Measurements from ENCODE around the gene MTMR2.

Gene MTMR2

GRCh38 chr11:95944623-95945022 lies 20.7 kb upstream of the MTMR2 start:
- DNase-seq, result no peak
- H3K4me3 ChIP-seq (ENCODE audit: control insufficient read depth in 1 of 7, extremely low read depth in 1 of 7, insufficient read depth in 4 of 7, low read depth in 2 of 7, low read length in 6 of 7), result no peak overlapping the region
- H3K9me3 ChIP-seq (ENCODE audit: control extremely low read depth in 1 of 5, control insufficient read depth in 4 of 5, insufficient read depth in 2 of 5, low read depth in 1 of 5, low read length in 4 of 5), result peaks cover 0 to 19% (median 9%) of the 10 kb centered on the region in 5 experiments
- no peaks in the 10 kb centered on the region for H3K27me3 ChIP-seq (replicated peaks in 2 of 5; ENCODE audit: control insufficient read depth in 4 of 5, insufficient read depth in 5 of 5, low read length in 4 of 5)
- POLR2A ChIA-PET, result no interaction called here
- H3K4me1 ChIP-seq (ENCODE audit: control extremely low read depth in 1 of 4, control insufficient read depth in 4 of 4, insufficient read depth in 4 of 4, low read length in 3 of 4), result no peaks in the 10 kb centered on the region
- 88% methylated on average over 3 of the region's 4 CpGs for WGBS (ENCODE audit: insufficient coverage)
- no peak overlapping the region for H3K27ac ChIP-seq (ENCODE audit: insufficient read depth in 1 of 2, low read depth in 1 of 2, low read length in 2 of 2, poor library complexity in 1 of 2, severe bottlenecking in 2 of 2)
- CTCF ChIA-PET, result no interaction called here
- H3K36me3 ChIP-seq (ENCODE audit: control insufficient read depth in 4 of 4, insufficient read depth in 4 of 4, low read length in 3 of 4), result no peaks in the 10 kb centered on the region

DNA sequence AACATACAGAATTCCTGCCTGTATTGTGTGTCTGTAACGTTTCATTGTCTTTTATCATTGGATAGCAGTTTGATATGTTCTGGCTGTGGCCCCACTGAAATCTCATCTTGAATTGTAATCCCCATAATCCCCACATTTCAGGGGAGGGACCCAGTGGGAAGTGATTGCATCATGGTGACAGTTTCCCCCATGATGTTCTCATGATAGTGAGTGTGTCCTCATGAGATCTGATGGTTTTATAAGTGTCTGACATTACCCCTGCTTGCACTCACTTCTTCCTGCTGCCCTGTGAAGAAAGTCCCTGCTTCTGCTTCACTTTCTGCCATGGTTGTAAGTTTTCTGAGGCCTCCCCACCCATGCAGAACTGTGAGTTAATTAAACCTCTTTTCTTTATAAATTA lies 19.6 kb upstream of the MTMR2 start:
- Histone ChIP-seq H3K9me3 (ENCODE audit: control extremely low read depth in 1 of 5, control insufficient read depth in 4 of 5, insufficient read depth in 2 of 5, low read depth in 1 of 5, low read length in 4 of 5) (peaks cover 0 to 19% (median 9%) of the 10 kb centered on the region in 5 experiments), H3K4me3 (ENCODE audit: control insufficient read depth in 1 of 7, extremely low read depth in 1 of 7, insufficient read depth in 4 of 7, low read depth in 2 of 7, low read length in 6 of 7) (no peak overlapping the region), H3K36me3 (ENCODE audit: control insufficient read depth in 4 of 4, insufficient read depth in 4 of 4, low read length in 3 of 4) (no peaks in the 10 kb centered on the region), H3K4me1 (ENCODE audit: control extremely low read depth in 1 of 4, control insufficient read depth in 4 of 4, insufficient read depth in 4 of 4, low read length in 3 of 4) (no peaks in the 10 kb centered on the region), H3K27ac (ENCODE audit: insufficient read depth in 1 of 2, low read depth in 1 of 2, low read length in 2 of 2, poor library complexity in 1 of 2, severe bottlenecking in 2 of 2) (no peak overlapping the region), H3K27me3 (replicated peaks in 2 of 5; ENCODE audit: control insufficient read depth in 4 of 5, insufficient read depth in 5 of 5, low read length in 4 of 5) (no peaks in the 10 kb centered on the region)
- CTCF ChIA-PET, result no interaction called here
- no CpG with 5 or more reads among the region's 1 CpG for WGBS (ENCODE audit: insufficient coverage)
- POLR2A ChIA-PET, result no interaction called here
- no peak for DNase-seq

- H3K27ac ChIP-seq (ENCODE audit: insufficient read depth in 1 of 2, low read depth in 1 of 2, low read length in 2 of 2, poor library complexity in 1 of 2, severe bottlenecking in 2 of 2), result no peak overlapping the region
- no peak for DNase-seq
- WGBS (ENCODE audit: insufficient coverage), result 97% methylated on average over 4 of the region's 6 CpGs
- peaks cover 0 to 1% (median 0%) of the 10 kb centered on the region in 5 experiments for H3K9me3 ChIP-seq (ENCODE audit: control extremely low read depth in 1 of 5, control insufficient read depth in 4 of 5, insufficient read depth in 2 of 5, low read depth in 1 of 5, low read length in 4 of 5)
- H3K36me3 ChIP-seq (ENCODE audit: control insufficient read depth in 4 of 4, insufficient read depth in 4 of 4, low read length in 3 of 4), result no peaks in the 10 kb centered on the region
- H3K27me3 ChIP-seq (replicated peaks in 2 of 5; ENCODE audit: control insufficient read depth in 4 of 5, insufficient read depth in 5 of 5, low read length in 4 of 5), result no peaks in the 10 kb centered on the region
- POLR2A ChIA-PET, result no interaction called here
- CTCF ChIA-PET, result no interaction called here
- H3K4me3 ChIP-seq (ENCODE audit: control insufficient read depth in 1 of 7, extremely low read depth in 1 of 7, insufficient read depth in 4 of 7, low read depth in 2 of 7, low read length in 6 of 7), result no peak overlapping the region
- no peaks in the 10 kb centered on the region for H3K4me1 ChIP-seq (ENCODE audit: control extremely low read depth in 1 of 4, control insufficient read depth in 4 of 4, insufficient read depth in 4 of 4, low read length in 3 of 4)
These were observed 15.2 kb upstream of the MTMR2 start for GRCh38 chr11:95939091-95939490.

GRCh38 chr11:95937358-95937757 lies 13.5 kb upstream of the MTMR2 start:
- ChIA-PET CTCF (no interaction called here), POLR2A (no interaction called here)

DNA sequence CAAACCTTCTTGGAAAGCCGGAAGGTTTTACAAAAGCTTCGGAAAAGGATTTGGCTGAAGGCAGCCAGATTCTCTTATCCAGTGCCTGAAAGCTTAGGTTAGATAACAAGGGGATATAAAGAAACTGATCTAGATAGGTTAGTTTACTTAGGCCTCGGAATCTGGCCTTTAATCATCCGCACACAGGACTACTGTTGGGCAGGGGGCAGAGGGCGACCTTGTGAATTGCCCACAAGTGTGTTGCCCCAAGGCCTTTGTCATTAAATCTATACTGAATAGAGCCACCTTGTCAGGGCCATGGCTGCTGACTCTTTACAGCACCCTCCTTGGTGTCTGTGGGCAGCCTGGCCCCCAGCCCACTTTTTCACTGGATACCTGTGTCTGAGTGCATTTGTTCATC lies 9.7 kb upstream of the MTMR2 start:
- no peaks in the 10 kb centered on the region for H3K36me3 ChIP-seq (ENCODE audit: control insufficient read depth in 4 of 4, insufficient read depth in 4 of 4, low read length in 3 of 4)
- POLR2A ChIA-PET, result no interaction called here
- 100% methylated on average over 5 of the region's 5 CpGs for WGBS (ENCODE audit: insufficient coverage)

More at GRCh38 chr11:95937358-95937757, 13.5 kb upstream of the MTMR2 start:
- H3K4me3 ChIP-seq (ENCODE audit: control insufficient read depth in 1 of 7, extremely low read depth in 1 of 7, insufficient read depth in 4 of 7, low read depth in 2 of 7, low read length in 6 of 7), result no peak overlapping the region
- no peaks in the 10 kb centered on the region for H3K36me3 ChIP-seq (ENCODE audit: control insufficient read depth in 4 of 4, insufficient read depth in 4 of 4, low read length in 3 of 4)
- H3K9me3 ChIP-seq (ENCODE audit: control extremely low read depth in 1 of 5, control insufficient read depth in 4 of 5, insufficient read depth in 2 of 5, low read depth in 1 of 5, low read length in 4 of 5), result peaks cover 0 to 1% (median 0%) of the 10 kb centered on the region in 5 experiments
- no peaks in the 10 kb centered on the region for H3K27me3 ChIP-seq (replicated peaks in 2 of 5; ENCODE audit: control insufficient read depth in 4 of 5, insufficient read depth in 5 of 5, low read length in 4 of 5)
- H3K4me1 ChIP-seq (ENCODE audit: control extremely low read depth in 1 of 4, control insufficient read depth in 4 of 4, insufficient read depth in 4 of 4, low read length in 3 of 4), result no peaks in the 10 kb centered on the region
- no peak for DNase-seq
- no peak overlapping the region for H3K27ac ChIP-seq (ENCODE audit: insufficient read depth in 1 of 2, low read depth in 1 of 2, low read length in 2 of 2, poor library complexity in 1 of 2, severe bottlenecking in 2 of 2)

DNA sequence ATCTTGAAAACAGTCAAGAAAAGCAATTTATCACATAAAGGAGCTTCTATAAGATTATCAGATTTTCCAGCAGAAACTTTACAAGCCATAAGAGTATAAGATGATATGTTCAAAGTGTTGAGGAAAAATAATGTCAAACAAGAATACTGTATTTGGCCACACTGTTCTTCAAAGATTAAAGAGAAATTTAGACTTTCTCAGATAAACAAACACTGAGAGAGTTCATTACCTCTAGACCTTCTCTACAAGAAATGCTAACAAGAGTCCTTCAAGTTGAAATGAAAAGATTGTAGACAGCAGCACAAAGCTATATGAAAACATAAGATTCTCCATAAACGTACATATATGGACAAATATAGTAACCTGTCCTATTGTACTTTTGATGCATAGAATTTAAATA lies 8.0 kb upstream of the MTMR2 start:
- H3K4me1 ChIP-seq (ENCODE audit: control extremely low read depth in 1 of 4, control insufficient read depth in 4 of 4, insufficient read depth in 4 of 4, low read length in 3 of 4), result no peaks in the 10 kb centered on the region
- ChIA-PET CTCF (interaction anchor here (1.3 kb wide), 1 partner anchor 83 kb away, joined by 3 read pairs; no protein-coding TSS in a partner anchor), POLR2A (no interaction called here)
- H3K27me3 ChIP-seq (replicated peaks in 2 of 5; ENCODE audit: control insufficient read depth in 4 of 5, insufficient read depth in 5 of 5, low read length in 4 of 5), result no peaks in the 10 kb centered on the region
- no peaks in the 10 kb centered on the region for H3K36me3 ChIP-seq (ENCODE audit: control insufficient read depth in 4 of 4, insufficient read depth in 4 of 4, low read length in 3 of 4)
- no peak for DNase-seq
- WGBS (ENCODE audit: insufficient coverage), result no CpG with 5 or more reads among the region's 1 CpG
- no peak overlapping the region for H3K27ac ChIP-seq (ENCODE audit: insufficient read depth in 1 of 2, low read depth in 1 of 2, low read length in 2 of 2, poor library complexity in 1 of 2, severe bottlenecking in 2 of 2)
- peaks cover 0 to 7% (median 4%) of the 10 kb centered on the region in 5 experiments for H3K9me3 ChIP-seq (ENCODE audit: control extremely low read depth in 1 of 5, control insufficient read depth in 4 of 5, insufficient read depth in 2 of 5, low read depth in 1 of 5, low read length in 4 of 5)
- no peak overlapping the region for H3K4me3 ChIP-seq (ENCODE audit: control insufficient read depth in 1 of 7, extremely low read depth in 1 of 7, insufficient read depth in 4 of 7, low read depth in 2 of 7, low read length in 6 of 7)

More for the DNA sequence above, 9.7 kb upstream of the MTMR2 start:
- Histone ChIP-seq H3K4me3 (ENCODE audit: control insufficient read depth in 1 of 7, extremely low read depth in 1 of 7, insufficient read depth in 4 of 7, low read depth in 2 of 7, low read length in 6 of 7) (no peak overlapping the region), H3K27ac (ENCODE audit: insufficient read depth in 1 of 2, low read depth in 1 of 2, low read length in 2 of 2, poor library complexity in 1 of 2, severe bottlenecking in 2 of 2) (no peak overlapping the region), H3K4me1 (ENCODE audit: control extremely low read depth in 1 of 4, control insufficient read depth in 4 of 4, insufficient read depth in 4 of 4, low read length in 3 of 4) (no peaks in the 10 kb centered on the region), H3K9me3 (ENCODE audit: control extremely low read depth in 1 of 5, control insufficient read depth in 4 of 5, insufficient read depth in 2 of 5, low read depth in 1 of 5, low read length in 4 of 5) (peaks cover 0 to 7% (median 4%) of the 10 kb centered on the region in 5 experiments), H3K27me3 (replicated peaks in 2 of 5; ENCODE audit: control insufficient read depth in 4 of 5, insufficient read depth in 5 of 5, low read length in 4 of 5) (no peaks in the 10 kb centered on the region)
- DNase-seq, result no peak
- CTCF ChIA-PET, result no interaction called here

DNA sequence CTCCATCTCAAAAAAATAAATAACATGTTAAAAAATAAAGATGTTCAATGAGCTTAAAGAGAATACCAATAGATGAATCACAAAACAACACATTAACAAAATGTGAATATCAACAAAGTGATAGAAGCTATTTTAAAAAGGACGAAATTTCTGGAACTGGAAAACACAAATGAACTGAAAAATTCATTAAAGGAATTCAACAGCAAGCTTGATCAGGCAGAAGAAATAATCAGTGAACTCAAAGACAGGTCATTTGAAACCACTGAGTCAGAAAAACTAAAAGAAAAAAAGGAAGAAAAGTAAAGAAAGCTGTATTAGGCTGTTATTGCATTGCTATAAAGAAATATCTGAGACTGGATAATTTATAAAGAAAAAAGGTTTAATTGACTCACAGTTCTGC lies 7.0 kb upstream of the MTMR2 start:
- DNase-seq, result no peak
- Histone ChIP-seq H3K27me3 (replicated peaks in 2 of 5; ENCODE audit: control insufficient read depth in 4 of 5, insufficient read depth in 5 of 5, low read length in 4 of 5) (no peaks in the 10 kb centered on the region), H3K9me3 (ENCODE audit: control extremely low read depth in 1 of 5, control insufficient read depth in 4 of 5, insufficient read depth in 2 of 5, low read depth in 1 of 5, low read length in 4 of 5) (peaks cover 0 to 7% (median 4%) of the 10 kb centered on the region in 5 experiments), H3K36me3 (ENCODE audit: control insufficient read depth in 4 of 4, insufficient read depth in 4 of 4, low read length in 3 of 4) (no peaks in the 10 kb centered on the region), H3K4me3 (ENCODE audit: control insufficient read depth in 1 of 7, extremely low read depth in 1 of 7, insufficient read depth in 4 of 7, low read depth in 2 of 7, low read length in 6 of 7) (no peak overlapping the region), H3K4me1 (ENCODE audit: control extremely low read depth in 1 of 4, control insufficient read depth in 4 of 4, insufficient read depth in 4 of 4, low read length in 3 of 4) (no peaks in the 10 kb centered on the region), H3K27ac (ENCODE audit: insufficient read depth in 1 of 2, low read depth in 1 of 2, low read length in 2 of 2, poor library complexity in 1 of 2, severe bottlenecking in 2 of 2) (no peak overlapping the region)
- WGBS (ENCODE audit: insufficient coverage), result no CpG with 5 or more reads among the region's 1 CpG
- CTCF ChIA-PET, result interaction anchor here (1.0 to 1.3 kb wide), 2 partner anchors 9 to 82 kb away, joined by 3 to 4 read pairs; no protein-coding TSS in a partner anchor
- POLR2A ChIA-PET, result no interaction called here
